GM18868 (cell line): Measurements from ENCODE around the gene GRIN2C.

Experiments
- ATAC-seq: cut with Tn5 transposase; IDR thresholded peaks from one replicate; pipeline ENCODE4 v1.9.1; 2021; ENCODE audit warnings: mild to moderate bottlenecking, moderate library complexity; ENCODE audit not compliant: unreplicated experiment

The GRIN2C gene

DNA sequence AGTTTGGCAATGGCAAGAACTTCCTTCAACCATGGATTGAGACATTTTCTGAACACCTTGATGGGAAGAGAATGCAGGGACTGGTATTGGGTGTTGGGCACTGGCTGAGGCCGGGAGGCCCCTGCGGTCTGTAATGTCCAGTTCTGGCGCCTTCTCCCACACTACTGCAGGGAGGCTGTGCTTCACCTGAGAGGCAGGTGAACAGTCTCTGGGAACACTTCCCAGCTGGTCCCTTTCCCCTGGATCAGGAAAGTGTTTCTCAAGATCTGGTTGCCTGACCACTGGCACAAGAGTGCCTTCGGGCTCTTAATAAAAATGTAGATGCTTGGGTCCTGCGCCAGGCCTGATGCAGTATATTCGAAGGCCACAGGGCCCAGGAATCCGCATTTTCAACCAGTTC lies 55.0 kb downstream of the GRIN2C start:
- ATAC-seq = no peak

DNA sequence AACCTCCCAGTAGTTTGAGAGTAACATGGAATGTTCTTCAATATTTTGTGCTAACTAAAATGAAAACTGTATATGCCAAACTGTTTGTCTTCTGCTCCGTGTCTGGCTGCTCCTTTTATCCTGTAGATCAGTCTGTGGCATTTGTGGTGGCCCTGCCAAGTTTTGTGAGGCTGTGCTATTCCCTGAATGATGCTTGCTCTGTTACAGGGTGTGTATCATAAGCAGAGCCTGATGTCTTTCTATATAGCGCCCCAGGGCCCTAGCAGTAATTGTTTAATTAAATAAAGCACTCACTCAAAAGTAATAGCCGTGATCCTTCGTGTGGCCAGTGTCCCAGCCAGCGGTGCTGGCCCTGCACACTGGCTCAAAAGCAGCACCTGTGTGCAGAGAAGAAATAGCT lies 55.7 kb downstream of the GRIN2C start:
- no peak for ATAC-seq

DNA sequence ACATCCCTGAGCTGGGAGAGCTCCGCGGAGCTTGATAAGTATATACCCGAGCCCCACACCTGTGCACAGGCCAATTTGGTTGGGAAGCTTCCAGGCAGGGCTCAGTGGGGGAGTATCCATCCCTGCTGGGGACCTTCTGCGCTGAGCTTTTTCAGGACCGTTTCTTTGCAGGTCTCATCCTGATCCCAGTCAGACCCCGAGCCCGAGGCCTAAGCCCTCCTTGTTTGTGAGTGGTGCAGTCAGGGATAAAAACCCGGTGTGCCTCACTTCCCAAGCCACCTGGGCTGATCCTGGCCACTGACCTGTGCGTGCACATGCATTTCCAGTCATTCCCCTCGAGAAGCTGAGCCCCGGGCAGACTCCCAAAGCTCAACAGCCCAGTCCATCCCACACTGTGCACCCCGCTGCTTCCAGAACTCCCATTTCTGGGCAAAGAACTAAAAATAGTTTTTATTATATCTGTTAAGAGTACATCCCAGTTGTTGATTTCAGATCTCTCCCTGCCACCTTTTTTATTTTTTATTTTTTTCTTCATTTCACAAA lies 56.2 kb downstream of the GRIN2C start:
- ATAC-seq = no peak

DNA sequence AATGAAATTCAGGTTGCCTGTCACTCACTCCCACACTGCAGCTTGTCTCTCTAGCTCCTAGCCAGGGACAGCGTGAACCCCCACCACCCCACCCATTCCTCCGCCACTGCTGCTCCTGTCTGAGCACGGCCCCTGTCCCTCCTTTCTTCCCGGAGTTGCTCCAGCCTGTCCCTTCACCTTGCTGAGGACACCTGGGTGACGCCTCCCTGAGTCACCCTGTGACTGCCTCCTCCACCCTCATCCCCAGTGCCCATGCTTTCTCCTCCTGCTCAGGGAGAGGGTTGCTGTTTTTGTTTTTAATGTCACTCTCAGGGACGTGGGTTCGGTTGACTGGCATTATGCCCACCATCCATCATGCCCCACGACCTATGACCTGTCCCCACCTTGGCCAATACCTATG lies 57.8 kb downstream of the GRIN2C start:
- ATAC-seq = no peak

DNA sequence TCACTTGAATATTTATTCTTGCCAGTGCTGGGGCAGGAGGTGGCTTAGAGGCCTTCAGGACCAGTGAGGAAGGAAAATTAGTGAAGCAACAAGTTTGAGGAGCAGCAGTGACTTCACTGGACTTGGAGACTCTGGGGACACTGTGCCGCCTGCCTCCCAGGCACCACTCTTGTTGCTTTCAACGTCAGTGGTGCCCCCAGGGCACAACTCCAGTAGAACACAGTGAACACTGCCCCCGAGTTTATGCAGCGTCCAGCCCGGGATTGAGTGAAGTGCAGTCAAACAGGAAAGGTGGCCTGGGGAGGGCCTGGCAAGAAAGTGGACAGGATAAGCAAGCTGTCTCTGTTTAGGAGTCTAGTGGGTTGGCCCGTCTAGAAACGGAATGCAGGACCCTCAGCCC lies 59.2 kb downstream of the GRIN2C start:
- no peak for ATAC-seq

DNA sequence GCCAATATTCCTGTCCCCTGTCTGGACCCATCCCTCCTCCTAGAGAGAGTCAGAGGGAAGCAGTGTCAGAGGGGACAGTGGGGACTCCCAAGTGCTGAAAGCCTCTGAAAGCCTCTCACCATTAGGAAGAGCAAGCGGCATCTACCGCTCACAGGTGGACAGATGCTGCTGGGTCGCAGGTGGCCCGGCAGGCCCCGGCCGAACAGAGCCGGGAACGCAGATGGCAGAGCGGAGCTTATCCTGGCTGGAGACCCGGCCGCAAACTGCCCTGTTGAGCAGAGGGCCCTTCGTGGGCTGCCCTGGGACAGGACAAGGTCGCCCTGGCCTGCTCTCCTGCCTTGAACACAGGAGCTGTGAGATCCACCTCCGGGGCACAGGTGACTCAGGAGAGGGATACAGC lies 60.6 kb downstream of the GRIN2C start:
- ATAC-seq = no peak

DNA sequence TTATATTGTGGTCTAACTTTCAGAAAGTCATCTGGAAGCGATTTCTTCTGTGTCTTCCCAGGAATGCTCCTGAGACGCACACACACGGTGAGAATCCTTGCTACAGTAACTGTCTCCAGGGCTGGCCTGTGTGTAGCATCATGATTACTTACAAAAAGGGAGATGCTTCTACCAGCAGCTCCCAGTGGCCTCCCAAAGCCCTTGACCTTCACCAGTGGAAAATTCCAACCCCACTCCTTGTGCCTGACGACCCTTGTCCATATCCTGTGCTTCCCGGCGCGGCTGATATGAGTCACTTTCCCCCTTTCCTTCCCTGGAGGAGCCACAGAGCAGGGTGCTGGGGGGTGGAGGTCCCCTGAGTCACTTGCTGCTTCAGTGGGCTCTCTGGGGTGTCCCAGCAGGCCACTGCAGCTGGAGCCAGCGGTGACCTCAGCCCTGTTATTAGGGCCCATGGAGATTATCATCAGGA lies 61.4 kb downstream of the GRIN2C start:
- ATAC-seq = no peak

DNA sequence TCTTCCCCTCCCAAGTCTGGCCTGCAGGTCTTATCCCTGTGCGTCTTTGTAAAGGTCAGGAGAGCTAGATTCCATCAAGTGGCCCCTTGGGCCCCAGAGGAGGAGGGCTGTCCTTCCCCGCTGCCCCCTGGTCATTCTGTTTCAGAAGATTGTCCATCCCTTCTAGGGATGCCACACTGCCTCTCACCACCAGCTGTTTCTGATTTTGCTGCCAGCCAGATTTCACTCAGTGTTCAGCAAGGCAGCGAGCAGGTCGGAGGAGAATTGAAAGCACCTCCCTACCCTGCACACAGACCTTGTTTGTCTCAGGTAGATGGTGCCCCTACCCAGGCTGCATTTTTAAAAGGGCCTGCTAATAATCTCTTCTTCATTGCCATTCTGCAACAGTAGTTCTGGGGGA lies 61.9 kb downstream of the GRIN2C start:
- no peak for ATAC-seq

DNA sequence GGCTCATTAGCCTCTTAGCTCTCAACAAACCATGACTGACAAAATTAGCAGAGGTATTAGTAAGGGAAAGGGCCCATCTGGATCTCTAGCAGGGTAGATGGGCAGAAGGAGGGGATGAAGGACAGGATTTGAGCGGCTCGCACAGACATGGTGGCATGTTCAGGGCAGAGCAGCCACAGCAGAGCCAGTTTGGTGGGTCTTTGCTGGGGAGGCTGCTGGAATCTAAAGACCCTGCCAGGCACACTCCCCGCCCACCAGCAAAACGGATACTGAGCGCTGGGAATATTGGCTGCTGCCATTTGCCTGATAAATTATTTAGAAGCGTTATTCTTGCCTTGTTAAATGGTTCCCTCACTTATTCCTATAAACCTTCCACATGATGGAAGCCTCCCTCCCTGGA lies 62.8 kb downstream of the GRIN2C start:
- no peak for ATAC-seq

DNA sequence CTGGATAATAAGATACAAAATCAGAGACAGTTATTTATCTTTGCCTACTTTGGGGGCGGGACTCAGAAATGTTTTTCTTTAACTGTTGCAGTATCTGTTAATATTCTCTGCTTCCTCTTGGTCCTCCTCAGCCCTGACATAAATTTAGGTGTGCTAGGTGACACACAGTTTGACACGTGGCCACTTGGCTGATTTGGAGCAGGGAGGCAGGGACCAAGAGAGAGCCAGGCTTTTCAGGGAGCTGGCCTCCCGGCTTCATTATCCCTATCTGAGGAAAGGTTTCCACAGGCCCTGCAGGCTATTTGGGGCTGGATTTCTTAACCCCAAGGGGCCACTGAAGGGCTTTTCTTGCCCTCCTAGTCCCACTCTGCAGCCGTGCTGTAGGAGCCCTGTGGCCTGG lies 63.5 kb downstream of the GRIN2C start:
- ATAC-seq = no peak

DNA sequence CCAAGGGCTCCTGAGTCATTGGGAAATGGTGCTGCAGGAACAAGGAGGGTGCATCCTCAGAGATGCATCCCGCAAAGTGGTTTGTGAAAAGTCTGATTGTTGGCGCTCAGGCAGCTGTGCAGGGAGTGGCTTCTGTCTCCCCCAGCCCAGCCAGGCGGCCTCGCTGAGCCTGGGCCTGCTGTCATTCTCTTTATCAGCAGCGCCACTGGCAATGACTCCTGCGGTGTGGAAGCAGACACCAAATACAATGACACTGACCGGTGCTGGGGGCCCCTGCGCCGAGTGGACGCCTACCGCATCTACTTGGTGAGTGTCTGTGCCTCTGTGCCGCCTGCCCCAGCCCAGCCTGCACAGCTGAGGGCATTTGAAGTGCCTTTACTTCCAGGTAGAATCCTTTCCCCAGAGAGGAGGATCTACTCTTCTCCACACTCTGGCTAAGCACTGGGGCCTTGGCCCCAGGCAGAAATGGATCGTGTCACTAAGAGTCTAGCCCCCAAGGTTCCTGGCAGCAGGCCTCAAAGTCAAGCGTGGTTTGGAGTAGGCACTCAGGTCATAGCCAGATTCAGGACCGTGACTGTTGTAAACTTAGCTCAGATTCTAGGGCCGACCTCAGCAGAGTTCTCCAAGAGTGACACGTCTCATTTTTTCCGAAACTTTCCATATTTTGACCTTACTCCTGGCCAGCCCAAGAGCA lies 64.2 kb downstream of the GRIN2C start:
- ATAC-seq = no peak

DNA sequence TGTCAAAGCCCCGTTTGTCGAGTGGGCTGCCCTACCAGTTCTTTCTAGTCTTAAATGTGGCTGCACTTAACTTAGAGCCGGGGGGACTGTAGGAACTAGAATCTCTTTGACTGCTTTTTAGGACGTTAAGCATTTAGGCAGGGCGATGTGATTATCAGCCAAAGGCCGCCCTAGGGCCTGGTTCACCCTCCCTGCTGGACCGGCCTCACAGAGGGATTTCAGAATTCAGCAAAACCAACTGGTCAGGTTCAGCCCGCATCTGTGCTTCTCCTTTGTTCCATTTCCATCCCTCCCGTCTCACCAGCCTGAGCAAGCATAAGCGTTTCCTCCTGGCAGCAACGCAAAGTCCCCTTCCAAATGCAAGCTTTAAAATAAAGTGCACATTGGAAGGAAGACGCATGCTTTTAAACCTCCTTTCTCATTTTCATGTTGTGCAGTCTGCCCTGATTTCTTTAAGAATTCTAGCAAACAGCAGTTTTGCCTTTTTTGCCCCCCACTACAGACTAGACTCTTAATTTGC lies 67.0 kb downstream of the GRIN2C start:
- ATAC-seq = no peak
